OCI-LY1 (cell line): ENCODE measurements around the gene BHLHE23.
A peak's percentile ranks its signal among the peaks of the same experiment; 100 is the strongest.

Experiments used
- H2AFZ ChIP-seq: fragments of 200-600 bp; sonication (generic), shearing (Covaris generic); 2 replicates; pipeline ENCODE4 v1.6.0; 2014; ENCODE audit warnings: antibody characterized with exemption, mild to moderate bottlenecking, low read length
- H3F3A ChIP-seq: fragments of 200-600 bp; sonication (generic), shearing (Covaris generic); 2 replicates; pipeline ENCODE4 v1.6.0; 2014; ENCODE audit warnings: mild to moderate bottlenecking, antibody characterized with exemption, low read length, moderate library complexity; ENCODE audit not compliant: insufficient read depth
- H3K27ac ChIP-seq: fragments of 200-600 bp; sonication (generic); 2 replicates; pipeline ENCODE4 v1.5.1; 2014; ENCODE audit warnings: low read length, mixed run types, mild to moderate bottlenecking, low read depth; ENCODE audit not compliant: poor library complexity, severe bottlenecking
- H3K27me3 ChIP-seq: fragments of 200-600 bp; sonication (generic); 2 replicates; pipeline ENCODE4 v1.6.0; 2014; ENCODE audit warnings: antibody characterized with exemption, mild to moderate bottlenecking, low read length, moderate library complexity; ENCODE audit not compliant: insufficient read depth
- H3K36me3 ChIP-seq: fragments of 200-600 bp; sonication (generic); 2 replicates; pipeline ENCODE4 v1.6.1; 2014; ENCODE audit warnings: mild to moderate bottlenecking, antibody characterized with exemption, low read length, moderate library complexity, mixed read lengths; ENCODE audit not compliant: insufficient read depth
- H3K4me1 ChIP-seq: fragments of 200-600 bp; sonication (generic); 2 replicates; pipeline ENCODE4 v1.5.1; 2014; ENCODE audit warnings: mild to moderate bottlenecking, low read length, moderate library complexity; ENCODE audit not compliant: insufficient read depth, severe bottlenecking
- H3K4me2 ChIP-seq: fragments of 200-600 bp; sonication (generic), shearing (Covaris generic); 2 replicates; pipeline ENCODE4 v1.6.1; 2014; ENCODE audit warnings: low read length
- H3K4me3 ChIP-seq: fragments of 200-600 bp; sonication (generic); 2 replicates; pipeline ENCODE4 v1.5.1; 2014; ENCODE audit warnings: low read length, low read depth, mild to moderate bottlenecking, mixed read lengths; ENCODE audit not compliant: poor library complexity, severe bottlenecking
- H3K79me2 ChIP-seq: fragments of 200-600 bp; shearing (Covaris generic); 2 replicates; pipeline ENCODE4 v1.6.1; 2016; ENCODE audit warnings: mixed run types, low read length, mixed read lengths; ENCODE audit not compliant: insufficient read depth
- H3K9ac ChIP-seq: fragments of 200-600 bp; sonication (generic), shearing (Covaris generic); 2 replicates; pipeline ENCODE4 v1.6.1; 2014; ENCODE audit warnings: mild to moderate bottlenecking, low read length, mixed read lengths
- H3K9me2 ChIP-seq: fragments of 200-600 bp; sonication (generic), shearing (Covaris generic); 2 replicates; pipeline ENCODE4 v1.6.1; 2014; ENCODE audit warnings: low read depth, mild to moderate bottlenecking, low read length, mixed read lengths
- H3K9me3 ChIP-seq: fragments of 200-600 bp; shearing (Covaris generic); 2 replicates; pipeline ENCODE4 v1.6.1; 2014; ENCODE audit warnings: low read length, mixed read lengths
- H4K20me1 ChIP-seq: fragments of 200-600 bp; sonication (generic), shearing (Covaris generic); 2 replicates; pipeline ENCODE4 v1.6.0; 2016; ENCODE audit warnings: mild to moderate bottlenecking, low read length; ENCODE audit not compliant: insufficient read depth
- CTCF ChIP-seq: fragments of 200-600 bp; sonication (generic), shearing (Covaris generic); IDR thresholded peaks from 2 replicates; pipeline ENCODE4 v1.5.1; 2017; ENCODE audit warnings: mild to moderate bottlenecking, antibody characterized with exemption, low read length, moderate library complexity, mixed read lengths
- EZH2 ChIP-seq: fragments of 200-600 bp; sonication (generic), shearing (Covaris generic); IDR thresholded peaks from 2 replicates; pipeline ENCODE4 v1.8.0; 2017; ENCODE audit warnings: borderline replicate concordance, mixed run types, mild to moderate bottlenecking, antibody characterized with exemption, low read length, moderate library complexity, mixed read lengths

BHLHE23 gene

GRCh38 chr20:62979876-62980373 is 26.8 kb downstream of the BHLHE23 start:
- H3F3A ChIP-seq = no peaks in the 10 kb centered on the region
- H3K4me1 ChIP-seq = peaks cover 12% of the 10 kb centered on the region
- H3K9me3 ChIP-seq = no peaks in the 10 kb centered on the region
- no peaks in the 10 kb centered on the region for H3K79me2 ChIP-seq
- H4K20me1 ChIP-seq = no peaks in the 10 kb centered on the region
- no peak overlapping the region for H3K9ac ChIP-seq
- H3K9me2 ChIP-seq = no peaks in the 10 kb centered on the region
- H2AFZ ChIP-seq = no peak overlapping the region
- no peak overlapping the region for H3K4me3 ChIP-seq
- no peak overlapping the region for H3K27ac ChIP-seq
- no peak for TF ChIP-seq EZH2
- no peak for TF ChIP-seq CTCF
- no peak overlapping the region for H3K4me2 ChIP-seq
- H3K36me3 ChIP-seq = no peaks in the 10 kb centered on the region
- peaks cover 4% of the 10 kb centered on the region; the same call in 1 of the 2 replicates for H3K27me3 ChIP-seq

- no peak overlapping the region for H2AFZ ChIP-seq
- H3K36me3 ChIP-seq = no peaks in the 10 kb centered on the region
- H3K4me1 ChIP-seq = peaks cover 12% of the 10 kb centered on the region
- H3K9me2 ChIP-seq = no peaks in the 10 kb centered on the region
- no peaks in the 10 kb centered on the region for H3K9me3 ChIP-seq
- no peaks in the 10 kb centered on the region; the same call in 1 of the 2 replicates for H3K27me3 ChIP-seq
- H3K9ac ChIP-seq = no peak overlapping the region
- no peaks in the 10 kb centered on the region for H4K20me1 ChIP-seq
- no peak overlapping the region for H3K4me3 ChIP-seq
- no peaks in the 10 kb centered on the region for H3K79me2 ChIP-seq
- TF ChIP-seq EZH2 (no peak), CTCF (peak; percentile 6; the same call in 1 of the 2 replicates)
- no peaks in the 10 kb centered on the region for H3F3A ChIP-seq
- H3K27ac ChIP-seq = no peak overlapping the region
- no peak overlapping the region for H3K4me2 ChIP-seq
Measured at GRCh38 chr20:62979310-62979709, 27.5 kb downstream of the BHLHE23 start.

- Histone ChIP-seq H3F3A (no peaks in the 10 kb centered on the region), H3K9me3 (no peaks in the 10 kb centered on the region), H3K4me3 (no peak overlapping the region), H4K20me1 (no peaks in the 10 kb centered on the region), H3K36me3 (no peaks in the 10 kb centered on the region), H3K4me2 (no peak overlapping the region), H2AFZ (no peak overlapping the region), H3K4me1 (peaks cover 12% of the 10 kb centered on the region), H3K27ac (no peak overlapping the region), H3K9ac (no peak overlapping the region), H3K9me2 (no peaks in the 10 kb centered on the region), H3K27me3 (peaks cover 4% of the 10 kb centered on the region; the same call in 1 of the 2 replicates), H3K79me2 (no peaks in the 10 kb centered on the region)
- TF ChIP-seq CTCF = no peak
- no peak for TF ChIP-seq EZH2
Measured at GRCh38 chr20:62978561-62978943, 28.2 kb downstream of the BHLHE23 start.
